H1 (cell line): ENCODE results near the gene KCNC3. TPM values are rescaled to one million over a fixed set of nuclear protein-coding genes. Genes with fewer than 3 reads are reported as not detected.

Source experiments
- ATF2 ChIP-seq: IDR thresholded peaks from 2 replicates; pipeline ENCODE4 v1.6.1; 2012; ENCODE audit warnings: low read length, inconsistent platforms
- CEBPB ChIP-seq: IDR thresholded peaks from 2 replicates; pipeline ENCODE4 v1.6.1; 2012; ENCODE audit warnings: low read depth, low read length
- EP300 ChIP-seq, 2 experiments: IDR thresholded peaks; 1 replicate in 1 of 2; 2 replicates in 1 of 2; pipeline ENCODE4 v1.6.1; 2011 to 2012; ENCODE audit warnings: low read depth in 2 of 2, low read length in 2 of 2, mild to moderate bottlenecking in 2 of 2, borderline replicate concordance in 1 of 2, inconsistent platforms in 1 of 2, moderate library complexity in 1 of 2
- SP4 ChIP-seq: IDR thresholded peaks from 2 replicates; pipeline ENCODE4 v1.6.1; 2012; ENCODE audit warnings: low read length, inconsistent platforms
- TBP ChIP-seq: IDR thresholded peaks from 2 replicates; pipeline ENCODE4 v1.6.1; 2011; ENCODE audit warnings: low read depth, low read length, improper control_type of control experiment
- TCF12 ChIP-seq: IDR thresholded peaks from 2 replicates; pipeline ENCODE4 v1.6.1; 2011; ENCODE audit warnings: low read depth, mild to moderate bottlenecking, low read length
- USF2 ChIP-seq: IDR thresholded peaks from 2 replicates; pipeline ENCODE4 v1.6.1; 2011; ENCODE audit warnings: low read length, improper control_type of control experiment
- polyA plus RNA-seq, 7 experiments: library from polyadenylated mRNA; depleted of rRNA in 3 of 7; stranded (reverse) in 5 of 7; unstranded in 2 of 7; fragments of >200 nt in 5 of 7; fragments of 200-250 nt in 2 of 7; gene quantifications; 1 replicate in 5 of 7; 2 replicates in 1 of 7; 4 replicates in 1 of 7; pipeline versions ENCODE4 v1.2.1 to v1.2.3, GENCODE V29; 2011 to 2013; ENCODE audit warnings: missing spikeins in 2 of 7, mixed read lengths in 2 of 7
- total RNA-seq: library from RNA; stranded (reverse); fragmentation: NEBNext Ultra II Directional; extraction: Animal tissue kit (Norgen Biotek cat#: 25700); gene quantifications from 2 replicates; pipeline ENCODE4 v1.2.1, GENCODE V29; 2021

KCNC3 gene
- total and polyA plus RNA-seq, 2 of the 8 experiments (the other 6 are each of a cell fraction or from before 2014, with no cell fraction given): 3.9 to 7.2 TPM

GRCh38 chr19:50333737-50334617 is 4.8 kb upstream of the KCNC3 start (continued):
- peak; percentile 67; the same call in 1 of the 2 replicates for TF ChIP-seq ATF2
- 0 out of 2 replicates have a peak, but pooled peaks have one; percentile 9 for TF ChIP-seq USF2
- TF ChIP-seq EP300 (IDR thresholded peaks at IDR 0.05; ENCODE audit: borderline replicate concordance in 1 of 2, low read depth in 2 of 2, low read length in 2 of 2): no peak
- TF ChIP-seq CEBPB: peak; percentile 89
- TF ChIP-seq TCF12: no peak
- peak; percentile 9; the same call in 1 of the 2 replicates for TF ChIP-seq TBP
- TF ChIP-seq SP4: no peak; the same call in 1 of the 2 replicates
- TF ChIP-seq, all 59 proteins: peak for 18
